HK-2 (cell line): Measurements from ENCODE around the gene AGTR1.
"Not testable (repeated sequence)": the region's sequence is repeated elsewhere in the genome, so short reads cannot be mapped to it uniquely, and the experiment has no call there.

Experiments used
- DNase-seq: peaks from one replicate; pipeline ENCODE4 v3.0.0-alpha.2; 2018; ENCODE audit not compliant: unreplicated experiment

The AGTR1 gene

DNA sequence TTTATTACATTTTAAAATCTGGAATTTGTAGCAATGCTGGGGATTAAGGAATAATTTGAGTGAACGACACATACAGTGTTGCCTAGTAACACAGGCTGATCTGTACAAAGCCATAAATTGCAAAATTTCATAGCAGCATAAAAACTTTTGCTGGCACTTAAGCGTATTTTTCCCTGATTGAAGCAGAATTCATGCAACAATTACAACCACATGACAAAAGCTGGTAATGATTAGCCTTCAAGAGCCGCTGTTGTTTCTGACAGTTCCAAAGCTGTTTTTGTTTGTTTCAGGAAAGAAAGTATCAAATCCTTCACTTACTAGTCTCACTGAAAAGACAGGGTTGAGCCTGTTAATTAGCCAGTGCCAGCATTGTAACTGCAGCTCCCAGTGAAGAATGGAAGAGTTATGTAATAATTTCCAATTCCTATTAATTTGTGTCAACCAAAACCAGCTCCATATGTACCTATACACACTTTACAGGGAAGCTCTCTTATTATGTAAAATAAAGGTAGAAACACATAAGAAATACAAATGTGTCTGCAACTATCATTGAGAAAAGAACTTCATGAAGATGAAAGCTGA, 60.7 kb downstream of the AGTR1 start:
- DNase-seq, result no peak

- DNase-seq, result no peak
These were observed 61.7 kb downstream of the AGTR1 start for GRCh38 chr3:148759430-148759829.

- no peak for DNase-seq
These were observed 65.5 kb downstream of the AGTR1 start for GRCh38 chr3:148763156-148763680.

GRCh38 chr3:148763986-148764935, 66.6 kb downstream of the AGTR1 start:
- no peak for DNase-seq

- DNase-seq, result no peak
These were observed 74.7 kb downstream of the AGTR1 start for GRCh38 chr3:148772361-148772760.

GRCh38 chr3:148772835-148773234, 75.1 kb downstream of the AGTR1 start:
- no peak for DNase-seq

DNA sequence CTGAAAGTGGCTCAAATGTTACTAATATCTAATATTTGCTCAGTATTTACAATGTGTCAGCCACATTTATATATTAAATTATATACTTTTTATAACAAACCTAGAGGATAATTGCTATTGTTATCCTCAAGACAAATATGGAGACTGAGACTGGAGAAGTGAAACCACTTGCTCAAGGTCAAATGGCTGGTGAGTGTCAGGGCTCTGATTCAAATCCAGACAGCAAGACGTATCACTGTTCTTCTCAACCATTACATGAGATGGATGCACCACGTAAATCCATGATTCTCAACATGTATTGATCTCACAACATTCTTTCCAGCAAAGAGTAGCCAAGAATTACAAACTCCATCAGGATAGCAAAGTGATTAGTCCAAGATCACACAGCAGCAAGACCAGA, 76.1 kb downstream of the AGTR1 start:
- no peak for DNase-seq

- no peak for DNase-seq
These were observed 81.2 kb downstream of the AGTR1 start for GRCh38 chr3:148778926-148779325.

DNA sequence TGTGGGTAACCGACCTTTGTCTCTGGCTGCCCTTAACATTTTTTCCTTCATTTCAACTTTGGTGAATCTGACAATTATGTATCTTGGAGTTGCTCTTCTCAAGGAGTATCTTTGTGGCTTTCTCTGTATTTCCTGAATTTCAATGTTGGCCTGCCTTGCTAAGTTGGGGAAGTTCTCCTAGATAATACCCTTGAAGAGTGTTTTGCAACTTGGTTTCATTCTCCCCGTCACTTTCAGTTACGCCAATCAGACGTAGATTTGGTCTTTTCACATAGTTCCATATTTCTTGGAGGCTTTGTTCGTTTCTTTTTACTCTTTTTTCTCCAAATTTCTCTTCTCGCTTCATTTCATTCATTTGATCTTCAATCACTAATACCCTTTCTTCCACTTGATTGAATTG, 87.3 kb downstream of the AGTR1 start:
- DNase-seq, result not testable (repeated sequence)

- not testable (repeated sequence) for DNase-seq
These were observed 88.5 kb downstream of the AGTR1 start for GRCh38 chr3:148786159-148786558.

DNA sequence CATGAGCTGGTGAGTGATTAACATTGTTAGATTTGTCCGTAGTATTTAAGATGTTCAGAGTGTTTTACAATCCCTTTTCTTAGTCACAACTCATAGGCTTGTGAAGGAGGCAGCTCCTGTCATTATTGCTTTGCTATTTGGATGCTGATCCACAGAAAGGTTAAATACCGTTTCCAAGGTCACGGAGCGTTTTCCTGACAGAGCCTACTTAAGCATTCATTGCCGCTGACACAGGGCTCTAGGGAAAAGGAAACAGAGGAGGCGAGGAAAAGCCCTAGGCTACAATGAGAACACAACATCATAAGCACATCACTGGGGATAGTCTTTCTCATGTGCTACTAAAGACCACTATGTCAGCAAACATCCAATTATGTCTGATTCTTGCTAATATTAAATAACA, 91.4 kb downstream of the AGTR1 start:
- DNase-seq, result no peak

GRCh38 chr3:148789906-148790305, 92.2 kb downstream of the AGTR1 start:
- DNase-seq, result no peak

GRCh38 chr3:148790370-148790769, 92.7 kb downstream of the AGTR1 start:
- DNase-seq, result no peak

GRCh38 chr3:148790851-148791735, 93.4 kb downstream of the AGTR1 start:
- no peak for DNase-seq

DNA sequence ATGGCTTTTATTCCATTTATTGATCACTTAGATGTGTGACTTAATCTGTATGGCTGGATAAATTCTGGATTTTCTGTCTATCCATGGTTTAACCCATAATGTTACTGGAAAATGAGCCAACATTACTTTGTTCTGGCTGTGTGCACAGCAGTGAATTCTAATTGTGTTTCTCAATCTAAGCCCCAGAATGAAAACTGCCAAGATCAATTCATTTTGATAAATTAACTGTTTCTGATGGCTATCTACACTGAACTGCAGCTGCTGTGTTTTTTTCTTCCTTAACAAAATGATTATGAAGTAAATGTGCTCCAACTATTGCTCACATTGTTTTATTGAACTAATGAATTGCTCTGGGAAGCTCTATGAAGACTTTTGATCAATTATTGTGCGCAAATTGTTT, 94.2 kb downstream of the AGTR1 start:
- DNase-seq, result no peak

DNA sequence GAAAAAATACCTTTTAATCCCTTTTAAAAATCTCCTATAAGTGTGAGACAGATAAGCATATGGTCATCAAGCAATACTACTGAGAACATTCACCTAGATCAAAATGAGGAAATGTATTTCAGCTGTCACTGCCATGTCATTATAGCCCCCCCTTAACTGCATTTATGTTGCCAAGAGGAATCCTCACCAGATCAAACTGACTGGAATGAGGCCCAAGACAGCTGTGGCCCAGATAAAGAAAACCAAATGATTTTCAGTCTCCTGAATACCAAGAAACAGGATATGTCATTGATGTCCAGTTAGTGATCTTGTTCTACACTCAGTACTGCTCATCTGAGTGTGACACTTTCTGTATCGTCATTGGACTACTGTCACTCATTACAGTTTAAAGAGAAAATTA, 94.8 kb downstream of the AGTR1 start:
- no peak for DNase-seq
